ENCODE measurements around the gene GALNT10.
A peak's percentile ranks its signal among the peaks of the same experiment; 100 is the strongest.

GALNT10 gene

DNA sequence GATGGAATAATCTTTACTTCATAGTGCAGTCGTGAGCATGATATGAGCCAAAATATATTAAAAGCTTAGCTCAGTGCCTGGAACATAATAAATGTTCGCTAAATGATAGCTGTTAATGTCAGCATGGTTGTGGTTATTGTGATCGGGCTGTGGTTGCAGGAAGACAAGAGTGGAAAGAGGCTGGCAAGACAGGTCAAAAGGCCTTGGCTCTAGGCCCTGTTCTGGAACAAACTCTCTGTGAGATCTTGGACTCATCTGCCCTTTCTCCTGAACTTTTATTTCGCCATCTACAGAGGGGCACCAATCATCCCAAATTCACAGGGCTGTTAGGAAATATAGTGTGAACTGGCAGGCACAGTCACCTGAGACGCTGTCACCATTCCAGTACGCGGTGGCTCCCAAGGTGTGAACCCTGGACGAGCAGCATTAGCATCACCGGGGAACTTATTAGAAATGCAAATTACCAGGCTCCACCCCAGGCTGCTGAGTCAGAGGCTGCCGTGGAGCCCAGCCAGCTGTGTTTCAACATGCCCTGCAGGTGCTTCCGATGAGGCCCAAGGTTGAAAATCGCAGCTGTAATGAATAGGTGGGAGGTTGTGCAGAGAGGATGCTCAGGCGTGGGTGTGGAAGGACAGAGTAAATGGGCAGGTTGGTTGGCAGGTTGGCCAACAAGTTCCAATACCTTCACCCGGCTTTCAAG lies 205.0 kb downstream of the GALNT10 start:
- DNase-seq (ENCODE audit: low read depth): peak; percentile 41
- H3K4me3 ChIP-seq (replicated peaks; ENCODE audit: low read depth, low read length): no peak overlapping the region

DNA sequence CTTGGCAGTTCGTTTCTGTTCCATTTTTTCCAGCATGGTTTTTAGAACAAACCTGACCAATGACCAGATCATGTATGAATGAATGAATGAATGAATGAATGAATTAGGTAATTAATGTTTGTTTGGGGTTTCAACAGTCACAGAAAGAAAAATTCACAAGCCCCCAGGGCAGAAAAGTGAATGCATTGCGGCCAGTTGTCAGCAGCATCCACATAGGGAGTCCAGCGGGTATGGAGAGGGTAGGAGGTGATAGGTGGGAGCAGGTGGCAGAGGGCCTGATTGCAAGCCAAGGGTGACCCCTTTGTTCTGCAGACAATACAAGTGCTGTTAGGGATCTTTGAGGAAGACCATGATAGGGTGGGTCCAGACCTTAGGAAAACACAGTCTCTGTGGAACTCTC lies 205.6 kb downstream of the GALNT10 start:
- H3K4me3 ChIP-seq (replicated peaks; ENCODE audit: low read depth, low read length): no peak overlapping the region
- DNase-seq (ENCODE audit: low read depth): no peak
- TF ChIP-seq, protein P1, sequence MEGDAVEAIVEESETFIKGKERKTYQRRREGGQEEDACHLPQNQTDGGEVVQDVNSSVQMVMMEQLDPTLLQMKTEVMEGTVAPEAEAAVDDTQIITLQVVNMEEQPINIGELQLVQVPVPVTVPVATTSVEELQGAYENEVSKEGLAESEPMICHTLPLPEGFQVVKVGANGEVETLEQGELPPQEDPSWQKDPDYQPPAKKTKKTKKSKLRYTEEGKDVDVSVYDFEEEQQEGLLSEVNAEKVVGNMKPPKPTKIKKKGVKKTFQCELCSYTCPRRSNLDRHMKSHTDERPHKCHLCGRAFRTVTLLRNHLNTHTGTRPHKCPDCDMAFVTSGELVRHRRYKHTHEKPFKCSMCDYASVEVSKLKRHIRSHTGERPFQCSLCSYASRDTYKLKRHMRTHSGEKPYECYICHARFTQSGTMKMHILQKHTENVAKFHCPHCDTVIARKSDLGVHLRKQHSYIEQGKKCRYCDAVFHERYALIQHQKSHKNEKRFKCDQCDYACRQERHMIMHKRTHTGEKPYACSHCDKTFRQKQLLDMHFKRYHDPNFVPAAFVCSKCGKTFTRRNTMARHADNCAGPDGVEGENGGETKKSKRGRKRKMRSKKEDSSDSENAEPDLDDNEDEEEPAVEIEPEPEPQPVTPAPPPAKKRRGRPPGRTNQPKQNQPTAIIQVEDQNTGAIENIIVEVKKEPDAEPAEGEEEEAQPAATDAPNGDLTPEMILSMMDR (IDR thresholded peaks at IDR 0.05; ENCODE audit: low read length, missing control alignments): no peak

More for the DNA sequence above, 205.0 kb downstream of the GALNT10 start:
- TF ChIP-seq, protein P1 (IDR thresholded peaks at IDR 0.05; ENCODE audit: low read length, missing control alignments): no peak

DNA sequence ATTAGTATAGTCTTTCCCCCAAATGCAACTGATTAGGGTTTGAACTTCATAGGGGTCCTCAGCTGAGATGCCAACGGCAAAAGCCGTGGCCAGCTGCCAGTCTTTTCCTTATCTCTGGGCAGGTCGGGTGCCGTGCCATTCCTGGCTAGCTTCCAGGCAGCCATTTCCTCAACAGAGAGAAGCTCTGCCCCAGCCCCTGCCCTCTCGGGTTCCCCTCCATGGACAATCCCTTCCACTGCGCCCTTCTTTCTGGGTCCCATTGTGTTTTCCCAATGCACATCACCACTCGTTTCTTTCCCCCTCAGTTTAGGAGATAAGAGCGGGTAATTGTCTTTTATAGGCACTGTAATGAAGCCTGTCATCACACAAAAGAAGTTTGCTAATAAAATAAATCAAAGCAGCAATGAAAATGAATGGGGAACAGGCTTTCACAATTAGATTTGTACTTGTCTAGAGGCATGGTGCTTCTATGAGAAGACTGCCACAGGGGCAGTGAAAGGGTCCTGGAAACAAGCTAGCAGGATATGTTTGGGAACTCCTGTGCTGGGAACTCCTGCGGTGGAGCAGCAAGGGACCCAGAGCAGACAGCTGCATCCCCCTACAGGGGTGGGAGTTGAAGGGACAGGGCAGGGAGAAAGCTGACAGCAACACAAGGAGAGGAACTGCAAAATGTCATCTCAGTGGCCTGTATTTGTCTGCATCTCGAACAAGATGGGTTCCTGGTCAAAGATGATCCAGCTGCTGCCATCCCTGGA lies 207.3 kb downstream of the GALNT10 start:
- DNase-seq (ENCODE audit: low read depth): no peak
- no peak overlapping the region for H3K4me3 ChIP-seq (replicated peaks; ENCODE audit: low read depth, low read length)
- TF ChIP-seq, protein P1 (IDR thresholded peaks at IDR 0.05; ENCODE audit: low read length, missing control alignments): no peak

DNA sequence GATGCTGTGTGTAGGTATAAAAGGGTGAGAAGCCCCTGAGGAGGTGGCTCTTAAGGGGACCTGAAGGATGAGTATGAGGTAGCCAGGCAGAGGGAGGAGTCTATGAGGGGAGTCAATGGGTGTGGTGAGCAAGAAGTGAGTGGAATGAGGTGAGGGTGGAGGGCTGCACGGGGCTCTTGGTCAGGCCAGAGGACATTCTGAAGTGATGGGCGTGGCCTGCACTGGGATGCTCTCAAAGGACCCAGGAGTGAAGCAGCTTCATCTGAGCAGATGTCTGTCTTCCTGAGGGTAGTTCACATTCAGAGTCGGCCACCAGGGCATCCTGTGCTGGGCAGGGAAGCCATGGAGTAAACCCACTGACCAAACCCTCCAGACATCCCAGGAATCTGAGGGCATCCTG lies 210.1 kb downstream of the GALNT10 start:
- TF ChIP-seq, protein P1 (IDR thresholded peaks at IDR 0.05; ENCODE audit: low read length, missing control alignments): no peak
- DNase-seq (ENCODE audit: low read depth): no peak
- no peak overlapping the region for H3K4me3 ChIP-seq (replicated peaks; ENCODE audit: low read depth, low read length)

DNA sequence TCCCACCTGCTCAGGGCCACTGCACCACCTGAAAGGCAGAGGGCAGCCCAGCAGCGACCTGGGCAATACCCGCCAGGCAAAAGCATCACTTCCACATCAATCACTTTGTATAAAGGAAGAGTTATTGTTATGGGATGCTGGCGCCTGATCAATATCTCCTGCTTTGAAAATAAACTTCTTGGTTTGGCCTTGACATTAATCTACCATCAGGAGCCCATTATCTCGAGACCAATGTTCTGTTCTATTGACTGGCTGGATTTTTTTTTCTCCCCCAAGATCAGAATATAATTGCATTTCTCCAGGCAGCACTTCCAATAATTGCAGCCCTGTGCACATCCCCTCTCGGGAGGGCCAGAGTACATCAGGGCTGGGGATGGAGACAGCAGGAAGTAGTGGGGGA lies 210.8 kb downstream of the GALNT10 start:
- H3K4me3 ChIP-seq (replicated peaks; ENCODE audit: low read depth, low read length): no peak overlapping the region
- TF ChIP-seq, protein P1 (IDR thresholded peaks at IDR 0.05; ENCODE audit: low read length, missing control alignments): no peak
- DNase-seq (ENCODE audit: low read depth): no peak

DNA sequence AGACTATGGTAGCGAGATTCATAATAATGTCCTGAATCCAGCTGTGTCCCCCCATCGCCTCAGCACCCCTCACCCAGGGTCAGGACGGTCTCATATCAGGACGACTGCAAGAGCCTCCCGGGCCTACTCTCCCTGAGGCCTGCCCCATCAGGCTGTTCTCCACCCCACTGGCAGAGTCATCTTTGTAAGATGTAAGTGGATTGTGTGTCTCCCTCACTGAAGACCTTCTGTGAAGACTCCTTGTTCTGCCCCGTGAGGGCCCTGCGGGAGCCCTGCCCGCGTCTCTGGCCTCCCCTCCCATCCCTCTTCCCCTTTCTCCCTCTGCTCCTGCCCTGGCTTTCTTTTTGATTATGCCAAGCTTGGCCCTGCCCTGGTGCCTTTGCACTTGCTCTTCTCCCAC lies 211.4 kb downstream of the GALNT10 start:
- DNase-seq (ENCODE audit: low read depth): no peak
- H3K4me3 ChIP-seq (replicated peaks; ENCODE audit: low read depth, low read length): no peak overlapping the region
- TF ChIP-seq, protein P1 (IDR thresholded peaks at IDR 0.05; ENCODE audit: low read length, missing control alignments): no peak

Measured in fibroblast of pulmonary artery (primary cell).